ENCODE measurements around the gene ENGASE.

- no peak for TF ChIP-seq EZH2 (IDR thresholded peaks at IDR 0.05; ENCODE audit: insufficient read depth, poor library complexity, severe bottlenecking)
- no peak for TF ChIP-seq EZH2phosphoT487 (IDR thresholded peaks at IDR 0.05; ENCODE audit: insufficient read depth, low read depth)
Measured at GRCh38 chr17:79047291-79047920, 27.2 kb upstream of the ENGASE start.
